Astrocyte (in vitro differentiated cells and primary cell): ENCODE data around the gene DGKB.

ENCODE experiments used
- CTCF ChIP-seq: IDR thresholded peaks from 2 replicates; pipeline ENCODE4 v1.5.1; 2011; ENCODE audit warnings: low read depth, mild to moderate bottlenecking, inconsistent platforms, low read length, moderate library complexity; ENCODE audit not compliant: insufficient read depth
- EZH2 ChIP-seq: IDR thresholded peaks from 2 replicates; pipeline ENCODE4 v1.6.1; 2012; ENCODE audit warnings: mild to moderate bottlenecking, low read length, inconsistent platforms; ENCODE audit not compliant: insufficient read depth

DNA sequence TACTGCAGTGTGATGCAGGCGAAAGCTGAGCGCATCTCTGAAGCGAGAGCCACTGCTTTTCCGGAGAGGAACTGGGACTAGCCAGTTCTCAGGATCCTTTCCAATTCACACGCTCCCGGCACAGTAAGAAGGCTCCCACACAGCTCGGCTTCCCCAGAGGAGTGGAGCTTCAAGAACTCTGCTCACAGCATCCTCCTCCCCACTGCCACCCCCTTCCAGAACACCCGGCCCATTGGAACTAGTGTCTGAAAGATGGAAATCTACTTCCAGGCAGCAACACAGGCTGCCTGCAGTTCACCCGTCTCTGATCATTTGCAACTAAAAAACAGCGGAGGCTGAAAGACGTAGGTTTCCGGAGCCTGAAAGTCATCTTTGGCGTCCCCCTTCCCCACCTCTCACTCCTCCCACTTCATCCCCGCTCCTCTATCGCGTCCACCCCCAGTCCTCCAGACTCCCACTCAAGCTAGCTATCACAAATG is at the start of gene DGKB:
- TF ChIP-seq CTCF (no peak), EZH2 (no peak)
